GM23338 (cell line): ENCODE measurements around the gene GFPT2. TPM values are rescaled to one million over a fixed set of nuclear protein-coding genes. Genes with fewer than 3 reads are reported as not detected.

ENCODE experiments used
- ATAC-seq: fragments of 200-7000 bp; cut with Tn5 transposase; 3 replicates; pipeline ENCODE4 v1.9.1; 2020
- DNase-seq: peaks from one replicate; pipeline ENCODE4 v3.0.0-alpha.2; 2015; ENCODE audit warnings: low spot score
- H2AFZ ChIP-seq: fragments of 200-600 bp; sonication (generic); 2 replicates; pipeline ENCODE4 v1.8.0; 2016; ENCODE audit warnings: antibody characterized with exemption, mild to moderate bottlenecking, moderate library complexity
- H3F3A ChIP-seq: fragments of 200-600 bp; sonication (generic); replicated peaks from 2 replicates; pipeline ENCODE4 v1.8.0; 2017; ENCODE audit warnings: antibody characterized with exemption, mixed run types, low read depth
- H3K27ac ChIP-seq: fragments of 200-600 bp; sonication (generic); 2 replicates; pipeline ENCODE4 v1.6.1; 2016; ENCODE audit warnings: low read depth
- H3K27me3 ChIP-seq: fragments of 200-600 bp; sonication (generic); 2 replicates; pipeline ENCODE4 v1.8.0; 2016; ENCODE audit warnings: mild to moderate bottlenecking, mixed run types, moderate library complexity; ENCODE audit not compliant: insufficient read depth
- H3K36me3 ChIP-seq: fragments of 200-600 bp; sonication (generic); 2 replicates; pipeline ENCODE4 v1.8.0; 2016; ENCODE audit warnings: mild to moderate bottlenecking; ENCODE audit not compliant: insufficient read depth
- H3K4me1 ChIP-seq: fragments of 200-600 bp; sonication (generic); 2 replicates; pipeline ENCODE4 v1.8.0; 2016; ENCODE audit warnings: mild to moderate bottlenecking, moderate library complexity; ENCODE audit not compliant: insufficient read depth
- H3K4me2 ChIP-seq: fragments of 200-600 bp; sonication (generic); 2 replicates; pipeline ENCODE4 v1.7.1; 2017; ENCODE audit warnings: mixed run types
- H3K4me3 ChIP-seq: fragments of 200-600 bp; sonication (generic); 2 replicates; pipeline ENCODE4 v1.6.1; 2016; ENCODE audit warnings: mixed run types
- H3K79me2 ChIP-seq: fragments of 200-600 bp; sonication (generic); replicated peaks from 2 replicates; pipeline ENCODE4 v1.8.0; 2017; ENCODE audit warnings: mild to moderate bottlenecking; ENCODE audit not compliant: insufficient read depth
- H3K9me2 ChIP-seq: fragments of 200-600 bp; sonication (generic); 2 replicates; pipeline ENCODE4 v1.8.0; 2017; ENCODE audit not compliant: insufficient read depth
- H4K20me1 ChIP-seq: fragments of 200-600 bp; sonication (generic); replicated peaks from 2 replicates; pipeline ENCODE4 v1.8.0; 2017; ENCODE audit warnings: mild to moderate bottlenecking; ENCODE audit not compliant: insufficient read depth
- H3K27ac Mint-ChIP-seq: 2 replicates; pipeline ENCODE4 v1.8.0; 2020; ENCODE audit warnings: inconsistent platforms, mild to moderate bottlenecking, moderate library complexity, mixed read lengths
- H3K27me3 Mint-ChIP-seq: 3 replicates; pipeline ENCODE4 v1.8.0; 2022; ENCODE audit warnings: low read depth, mild to moderate bottlenecking, moderate library complexity, mixed read lengths, inconsistent platforms; ENCODE audit not compliant: insufficient read depth, poor library complexity
- H3K36me3 Mint-ChIP-seq: 3 replicates; pipeline ENCODE4 v1.8.0; 2021; ENCODE audit warnings: low read depth, mild to moderate bottlenecking, inconsistent platforms, moderate library complexity, mixed read lengths
- H3K4me1 Mint-ChIP-seq: 3 replicates; pipeline ENCODE4 v1.8.0; 2020; ENCODE audit warnings: mild to moderate bottlenecking, inconsistent platforms, mixed read lengths
- H3K4me3 Mint-ChIP-seq: 3 replicates; pipeline ENCODE4 v1.8.0; 2021; ENCODE audit warnings: moderate library complexity, mild to moderate bottlenecking, inconsistent platforms, mixed read lengths
- H3K9me3 Mint-ChIP-seq: 3 replicates; pipeline ENCODE4 v1.8.0; 2020; ENCODE audit warnings: moderate library complexity, mild to moderate bottlenecking, inconsistent platforms, mixed read lengths
- EZH2phosphoT487 ChIP-seq: fragments of 200-600 bp; sonication (generic); IDR thresholded peaks from one replicate; pipeline ENCODE4 v1.8.1; 2018; ENCODE audit warnings: antibody characterized with exemption; ENCODE audit not compliant: unreplicated experiment
- NANOG ChIP-seq: IDR thresholded peaks from 2 replicates; pipeline ENCODE4 v1.6.1; 2016; ENCODE audit warnings: antibody characterized with exemption, borderline replicate concordance
- POLR2AphosphoS5 ChIP-seq: IDR thresholded peaks from 2 replicates; pipeline ENCODE4 v1.6.1; 2016; ENCODE audit warnings: antibody characterized with exemption, low read depth
- STAT1 ChIP-seq: IDR thresholded peaks from one replicate; pipeline ENCODE4 v1.6.1; 2016; ENCODE audit warnings: antibody characterized with exemption; ENCODE audit not compliant: unreplicated experiment
- ZNF114 ChIP-seq: fragments of 250-450 bp; sonication (Bioruptor Pico); IDR thresholded peaks from 2 replicates; pipeline ENCODE4 v1.5.0; 2020; ENCODE audit warnings: mild to moderate bottlenecking, moderate library complexity
- polyA plus RNA-seq: library from polyadenylated mRNA; unstranded; fragments of >200 nt; fragmentation: Nextera tagmentation; extraction: Ambion mirVana; gene quantifications from 2 replicates; pipeline ENCODE4 v1.2.1, GENCODE V29; 2016
- total RNA-seq: library from RNA; depleted of rRNA; stranded (reverse); fragments of >200 nt; shearing (Covaris generic); gene quantifications from 2 replicates; pipeline ENCODE4 v1.2.3, GENCODE V29; 2014
- TF ChIP-seq, protein P1 (sequence below): IDR thresholded peaks from 2 replicates; pipeline ENCODE4 v1.6.1; 2016; ENCODE audit warnings: antibody characterized with exemption
- TF ChIP-seq, protein P2 (sequence below): fragments of 250-450 bp; sonication (Bioruptor Pico); IDR thresholded peaks from 2 replicates; pipeline ENCODE4 v1.5.0; 2020; ENCODE audit warnings: mild to moderate bottlenecking, moderate library complexity

The GFPT2 gene
- total and polyA plus RNA-seq, 2 experiments from 2014 or later: 82.6 to 120 TPM

GRCh38 chr5:180340856-180341255 lies 12.3 kb downstream of the GFPT2 start:
- H3K4me3 Mint-ChIP-seq: no peak overlapping the region; the same call in 2 of the 3 replicates
- Histone ChIP-seq H3K27me3 (no peaks in the 10 kb centered on the region), H3K4me2 (no peak overlapping the region), H3K4me1 (peaks cover 50% of the 10 kb centered on the region), H3K36me3 (peaks cover 28% of the 10 kb centered on the region), H3K27ac (peak overlapping the region; percentile 80; the same call in 1 of the 2 replicates), H2AFZ (no peak overlapping the region), H3K79me2 (peaks cover 72% of the 10 kb centered on the region), H3K4me3 (no peak overlapping the region), H3F3A (peaks cover 22% of the 10 kb centered on the region), H4K20me1 (peaks cover 11% of the 10 kb centered on the region), H3K9me2 (no peaks in the 10 kb centered on the region)
- no peaks in the 10 kb centered on the region; the same call in 2 of the 3 replicates for H3K9me3 Mint-ChIP-seq
- H3K4me1 Mint-ChIP-seq: peaks cover 59% of the 10 kb centered on the region
- peaks cover 64% of the 10 kb centered on the region for H3K36me3 Mint-ChIP-seq
- ATAC-seq: no peak
- peaks cover 16% of the 10 kb centered on the region for H3K27me3 Mint-ChIP-seq
- H3K27ac Mint-ChIP-seq: peak overlapping the region; percentile 82
- no peak for DNase-seq
- TF ChIP-seq, protein P1, sequence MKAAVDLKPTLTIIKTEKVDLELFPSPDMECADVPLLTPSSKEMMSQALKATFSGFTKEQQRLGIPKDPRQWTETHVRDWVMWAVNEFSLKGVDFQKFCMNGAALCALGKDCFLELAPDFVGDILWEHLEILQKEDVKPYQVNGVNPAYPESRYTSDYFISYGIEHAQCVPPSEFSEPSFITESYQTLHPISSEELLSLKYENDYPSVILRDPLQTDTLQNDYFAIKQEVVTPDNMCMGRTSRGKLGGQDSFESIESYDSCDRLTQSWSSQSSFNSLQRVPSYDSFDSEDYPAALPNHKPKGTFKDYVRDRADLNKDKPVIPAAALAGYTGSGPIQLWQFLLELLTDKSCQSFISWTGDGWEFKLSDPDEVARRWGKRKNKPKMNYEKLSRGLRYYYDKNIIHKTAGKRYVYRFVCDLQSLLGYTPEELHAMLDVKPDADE: no peak
- TF ChIP-seq POLR2AphosphoS5: no peak
- TF ChIP-seq NANOG: no peak
- TF ChIP-seq EZH2phosphoT487: no peak
- TF ChIP-seq, protein P2, sequence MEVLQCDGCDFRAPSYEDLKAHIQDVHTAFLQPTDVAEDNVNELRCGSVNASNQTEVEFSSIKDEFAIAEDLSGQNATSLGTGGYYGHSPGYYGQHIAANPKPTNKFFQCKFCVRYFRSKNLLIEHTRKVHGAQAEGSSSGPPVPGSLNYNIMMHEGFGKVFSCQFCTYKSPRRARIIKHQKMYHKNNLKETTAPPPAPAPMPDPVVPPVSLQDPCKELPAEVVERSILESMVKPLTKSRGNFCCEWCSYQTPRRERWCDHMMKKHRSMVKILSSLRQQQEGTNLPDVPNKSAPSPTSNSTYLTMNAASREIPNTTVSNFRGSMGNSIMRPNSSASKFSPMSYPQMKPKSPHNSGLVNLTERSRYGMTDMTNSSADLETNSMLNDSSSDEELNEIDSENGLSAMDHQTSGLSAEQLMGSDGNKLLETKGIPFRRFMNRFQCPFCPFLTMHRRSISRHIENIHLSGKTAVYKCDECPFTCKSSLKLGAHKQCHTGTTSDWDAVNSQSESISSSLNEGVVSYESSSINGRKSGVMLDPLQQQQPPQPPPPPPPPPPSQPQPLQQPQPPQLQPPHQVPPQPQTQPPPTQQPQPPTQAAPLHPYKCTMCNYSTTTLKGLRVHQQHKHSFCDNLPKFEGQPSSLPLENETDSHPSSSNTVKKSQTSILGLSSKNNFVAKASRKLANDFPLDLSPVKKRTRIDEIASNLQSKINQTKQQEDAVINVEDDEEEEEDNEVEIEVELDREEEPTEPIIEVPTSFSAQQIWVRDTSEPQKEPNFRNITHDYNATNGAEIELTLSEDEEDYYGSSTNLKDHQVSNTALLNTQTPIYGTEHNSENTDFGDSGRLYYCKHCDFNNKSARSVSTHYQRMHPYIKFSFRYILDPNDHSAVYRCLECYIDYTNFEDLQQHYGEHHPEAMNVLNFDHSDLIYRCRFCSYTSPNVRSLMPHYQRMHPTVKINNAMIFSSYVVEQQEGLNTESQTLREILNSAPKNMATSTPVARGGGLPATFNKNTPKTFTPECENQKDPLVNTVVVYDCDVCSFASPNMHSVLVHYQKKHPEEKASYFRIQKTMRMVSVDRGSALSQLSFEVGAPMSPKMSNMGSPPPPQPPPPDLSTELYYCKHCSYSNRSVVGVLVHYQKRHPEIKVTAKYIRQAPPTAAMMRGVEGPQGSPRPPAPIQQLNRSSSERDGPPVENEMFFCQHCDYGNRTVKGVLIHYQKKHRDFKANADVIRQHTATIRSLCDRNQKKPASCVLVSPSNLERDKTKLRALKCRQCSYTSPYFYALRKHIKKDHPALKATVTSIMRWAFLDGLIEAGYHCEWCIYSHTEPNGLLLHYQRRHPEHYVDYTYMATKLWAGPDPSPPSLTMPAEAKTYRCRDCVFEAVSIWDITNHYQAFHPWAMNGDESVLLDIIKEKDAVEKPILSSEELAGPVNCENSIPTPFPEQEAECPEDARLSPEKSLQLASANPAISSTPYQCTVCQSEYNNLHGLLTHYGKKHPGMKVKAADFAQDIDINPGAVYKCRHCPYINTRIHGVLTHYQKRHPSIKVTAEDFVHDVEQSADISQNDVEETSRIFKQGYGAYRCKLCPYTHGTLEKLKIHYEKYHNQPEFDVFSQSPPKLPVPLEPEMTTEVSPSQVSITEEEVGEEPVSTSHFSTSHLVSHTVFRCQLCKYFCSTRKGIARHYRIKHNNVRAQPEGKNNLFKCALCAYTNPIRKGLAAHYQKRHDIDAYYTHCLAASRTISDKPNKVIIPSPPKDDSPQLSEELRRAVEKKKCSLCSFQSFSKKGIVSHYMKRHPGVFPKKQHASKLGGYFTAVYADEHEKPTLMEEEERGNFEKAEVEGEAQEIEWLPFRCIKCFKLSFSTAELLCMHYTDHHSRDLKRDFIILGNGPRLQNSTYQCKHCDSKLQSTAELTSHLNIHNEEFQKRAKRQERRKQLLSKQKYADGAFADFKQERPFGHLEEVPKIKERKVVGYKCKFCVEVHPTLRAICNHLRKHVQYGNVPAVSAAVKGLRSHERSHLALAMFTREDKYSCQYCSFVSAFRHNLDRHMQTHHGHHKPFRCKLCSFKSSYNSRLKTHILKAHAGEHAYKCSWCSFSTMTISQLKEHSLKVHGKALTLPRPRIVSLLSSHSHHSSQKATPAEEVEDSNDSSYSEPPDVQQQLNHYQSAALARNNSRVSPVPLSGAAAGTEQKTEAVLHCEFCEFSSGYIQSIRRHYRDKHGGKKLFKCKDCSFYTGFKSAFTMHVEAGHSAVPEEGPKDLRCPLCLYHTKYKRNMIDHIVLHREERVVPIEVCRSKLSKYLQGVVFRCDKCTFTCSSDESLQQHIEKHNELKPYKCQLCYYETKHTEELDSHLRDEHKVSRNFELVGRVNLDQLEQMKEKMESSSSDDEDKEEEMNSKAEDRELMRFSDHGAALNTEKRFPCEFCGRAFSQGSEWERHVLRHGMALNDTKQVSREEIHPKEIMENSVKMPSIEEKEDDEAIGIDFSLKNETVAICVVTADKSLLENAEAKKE (CRISPR knock-in tag): no peak
- TF ChIP-seq STAT1: no peak
- no peak for TF ChIP-seq ZNF114 (CRISPR knock-in tag)
